ENCODE results near the gene LRFN4.

The LRFN4 gene

DNA sequence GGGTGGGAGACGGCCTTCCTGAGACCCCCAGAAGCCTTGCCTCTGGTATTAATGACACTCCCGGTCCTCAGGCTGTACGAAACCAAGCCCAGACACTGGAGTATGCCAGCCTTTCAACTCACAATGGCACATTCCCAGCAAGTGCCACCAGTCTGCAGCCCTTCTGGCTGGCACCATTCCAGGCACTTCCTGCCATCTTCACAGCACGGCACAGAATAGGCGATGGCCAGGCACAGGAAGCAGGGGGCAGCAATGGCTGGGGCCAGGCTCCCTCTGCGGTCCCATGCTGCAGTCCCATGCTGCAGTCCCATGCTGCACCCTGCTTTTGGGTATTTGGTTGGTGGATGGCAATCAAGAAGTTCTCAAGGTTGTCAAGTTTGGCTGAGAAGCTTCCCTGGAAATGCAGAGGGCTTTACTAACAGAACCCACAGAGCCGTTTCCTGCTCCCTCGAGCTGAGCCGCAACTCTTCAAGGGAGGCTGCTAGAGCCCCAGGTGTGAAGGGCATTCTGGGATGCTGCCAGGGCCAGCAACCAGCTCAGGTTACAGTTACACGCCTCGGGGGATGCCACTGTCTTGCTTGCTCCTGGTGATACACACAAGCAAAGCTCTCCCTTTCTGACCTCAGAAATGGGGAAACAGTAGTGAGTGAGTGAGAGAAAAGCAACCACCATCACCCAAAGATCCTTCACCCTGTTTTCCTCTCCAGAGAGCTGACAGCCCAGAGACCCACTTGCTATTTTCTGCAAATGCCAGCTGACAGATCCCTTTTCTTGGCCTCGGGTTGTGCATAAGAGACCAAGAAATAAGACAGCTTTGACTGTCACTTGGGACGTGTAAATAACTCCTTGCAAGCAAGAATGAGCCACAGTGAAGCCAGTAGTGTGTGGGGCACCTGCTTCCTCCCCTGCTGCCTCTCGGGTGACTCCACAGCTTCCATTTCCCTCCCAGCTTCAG, 23.9 kb downstream of the LRFN4 start:
- no peak for TF ChIP-seq CTCF (IDR thresholded peaks at IDR 0.05; ENCODE audit: low read length, missing control alignments)
- no peak for DNase-seq (ENCODE audit: low read depth)
- no peak overlapping the region for H3K4me3 ChIP-seq (replicated peaks; ENCODE audit: low read depth, low read length)

GRCh38 chr11:66881451-66881835, 24.6 kb downstream of the LRFN4 start:
- no peak for DNase-seq (ENCODE audit: low read depth)
- TF ChIP-seq CTCF (IDR thresholded peaks at IDR 0.05; ENCODE audit: low read length, missing control alignments), result no peak
- no peak overlapping the region for H3K4me3 ChIP-seq (replicated peaks; ENCODE audit: low read depth, low read length)

DNA sequence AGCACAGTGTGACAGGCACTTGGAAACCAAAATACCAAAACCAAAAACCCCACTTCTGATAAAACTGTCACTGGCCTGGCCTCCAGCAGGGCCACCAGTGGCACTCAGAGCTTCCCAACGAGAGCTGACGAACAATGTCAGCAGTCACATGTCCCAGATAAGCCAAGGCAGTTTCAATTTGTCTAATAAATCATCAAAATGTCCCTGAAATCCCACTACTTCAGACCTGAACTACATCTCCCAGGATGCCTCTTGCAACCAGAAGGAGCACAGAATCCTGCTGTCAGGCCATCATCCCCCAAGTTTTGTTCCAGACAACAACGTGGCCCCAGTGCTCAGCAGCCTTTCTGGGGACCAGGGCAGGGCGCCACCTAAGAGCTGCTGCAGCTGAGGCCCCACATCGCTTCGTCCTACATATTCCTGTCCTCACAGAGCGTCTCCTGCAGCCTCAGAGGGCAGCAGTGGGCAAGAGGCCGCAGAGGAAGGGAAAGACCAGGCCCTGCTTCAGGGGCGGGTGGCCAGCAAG, 25.1 kb downstream of the LRFN4 start:
- TF ChIP-seq CTCF (IDR thresholded peaks at IDR 0.05; ENCODE audit: low read length, missing control alignments), result no peak
- DNase-seq (ENCODE audit: low read depth), result no peak
- H3K4me3 ChIP-seq (replicated peaks; ENCODE audit: low read depth, low read length), result no peak overlapping the region

DNA sequence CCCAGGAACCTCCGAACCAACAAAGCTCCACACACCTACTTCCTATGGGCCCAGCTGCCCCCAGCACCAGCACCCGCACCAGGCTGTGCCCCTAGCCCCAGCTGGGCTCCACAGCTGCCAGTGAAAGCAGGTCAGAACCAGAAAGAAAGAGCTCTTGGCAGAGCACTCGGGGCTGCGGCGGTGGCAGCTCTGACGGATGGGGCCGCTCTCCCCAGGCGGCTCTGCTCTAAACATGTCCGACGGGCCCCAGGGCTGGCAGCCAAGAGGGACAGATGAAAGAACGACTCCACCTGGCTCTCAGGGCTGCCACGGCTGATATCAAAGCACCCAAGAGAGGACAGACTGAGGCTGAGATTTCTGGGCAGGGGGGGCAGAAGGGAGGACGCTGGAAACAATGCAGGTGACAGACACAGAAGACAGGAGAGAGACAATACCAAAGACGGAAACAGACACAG, 25.7 kb downstream of the LRFN4 start:
- no peak overlapping the region for H3K4me3 ChIP-seq (replicated peaks; ENCODE audit: low read depth, low read length)
- TF ChIP-seq CTCF (IDR thresholded peaks at IDR 0.05; ENCODE audit: low read length, missing control alignments), result no peak
- no peak for DNase-seq (ENCODE audit: low read depth)

GRCh38 chr11:66883016-66883965, 26.4 kb downstream of the LRFN4 start:
- no peak overlapping the region for H3K4me3 ChIP-seq (replicated peaks; ENCODE audit: low read depth, low read length)
- DNase-seq (ENCODE audit: low read depth), result peak; percentile 43
- peak; percentile 56 for TF ChIP-seq CTCF (IDR thresholded peaks at IDR 0.05; ENCODE audit: low read length, missing control alignments)

GRCh38 chr11:66884443-66884842, 27.6 kb downstream of the LRFN4 start:
- no peak for DNase-seq (ENCODE audit: low read depth)
- no peak for TF ChIP-seq CTCF (IDR thresholded peaks at IDR 0.05; ENCODE audit: low read length, missing control alignments)

More at GRCh38 chr11:66884443-66884842, 27.6 kb downstream of the LRFN4 start:
- H3K4me3 ChIP-seq (replicated peaks; ENCODE audit: low read depth, low read length), result no peak overlapping the region

Data from fibroblast of pulmonary artery (primary cell).